ENCODE data around the gene MAP3K20.

The MAP3K20 gene

DNA sequence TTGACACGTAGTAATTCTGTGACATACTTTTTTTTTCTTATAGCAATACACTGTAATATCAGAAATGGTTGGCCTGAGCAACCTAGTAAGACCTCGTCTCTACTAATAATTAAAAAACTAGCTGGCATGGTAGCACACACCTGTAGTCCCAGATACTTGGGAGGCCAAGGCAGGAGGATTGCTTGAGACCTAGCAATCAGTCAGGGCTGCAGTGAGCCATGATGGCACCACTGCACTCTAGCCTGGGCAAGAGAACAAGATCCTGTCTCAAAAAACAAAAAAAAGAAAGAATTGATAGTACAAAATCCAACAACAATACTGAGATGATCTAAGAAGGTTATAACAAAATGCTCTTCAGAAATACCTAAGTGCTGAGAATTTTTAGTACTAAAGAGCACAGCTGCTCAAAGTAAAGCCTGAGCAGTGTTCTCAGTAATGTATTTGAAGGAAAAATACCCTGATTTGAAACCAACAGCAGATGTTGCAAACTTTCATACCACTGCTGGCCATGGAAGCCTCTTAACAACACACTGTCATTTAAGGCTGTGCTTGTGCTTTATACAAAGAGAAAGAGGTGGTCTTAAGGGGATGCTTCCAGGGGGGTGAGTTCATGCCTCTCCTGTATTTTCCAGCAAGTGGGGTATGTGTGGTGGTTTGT is 146.4 kb downstream of the MAP3K20 start:
- peaks cover 5 to 8% of the 10 kb centered on the region in 2 experiments for H3K4me1 ChIP-seq (ENCODE audit: control insufficient read depth in 1 of 2, insufficient read depth in 1 of 2, low read depth in 1 of 2, low read length in 1 of 2)
- H3K27ac ChIP-seq = no peak overlapping the region
- TF ChIP-seq, protein P1, sequence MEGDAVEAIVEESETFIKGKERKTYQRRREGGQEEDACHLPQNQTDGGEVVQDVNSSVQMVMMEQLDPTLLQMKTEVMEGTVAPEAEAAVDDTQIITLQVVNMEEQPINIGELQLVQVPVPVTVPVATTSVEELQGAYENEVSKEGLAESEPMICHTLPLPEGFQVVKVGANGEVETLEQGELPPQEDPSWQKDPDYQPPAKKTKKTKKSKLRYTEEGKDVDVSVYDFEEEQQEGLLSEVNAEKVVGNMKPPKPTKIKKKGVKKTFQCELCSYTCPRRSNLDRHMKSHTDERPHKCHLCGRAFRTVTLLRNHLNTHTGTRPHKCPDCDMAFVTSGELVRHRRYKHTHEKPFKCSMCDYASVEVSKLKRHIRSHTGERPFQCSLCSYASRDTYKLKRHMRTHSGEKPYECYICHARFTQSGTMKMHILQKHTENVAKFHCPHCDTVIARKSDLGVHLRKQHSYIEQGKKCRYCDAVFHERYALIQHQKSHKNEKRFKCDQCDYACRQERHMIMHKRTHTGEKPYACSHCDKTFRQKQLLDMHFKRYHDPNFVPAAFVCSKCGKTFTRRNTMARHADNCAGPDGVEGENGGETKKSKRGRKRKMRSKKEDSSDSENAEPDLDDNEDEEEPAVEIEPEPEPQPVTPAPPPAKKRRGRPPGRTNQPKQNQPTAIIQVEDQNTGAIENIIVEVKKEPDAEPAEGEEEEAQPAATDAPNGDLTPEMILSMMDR (IDR thresholded peaks at IDR 0.05) = no peak
- no peaks in the 10 kb centered on the region for H3K27me3 ChIP-seq
- H3K4me3 ChIP-seq (ENCODE audit: low read depth in 1 of 2, low read length in 1 of 2) = no peak overlapping the region
- no peaks in the 10 kb centered on the region for H3K9me3 ChIP-seq
- H3K36me3 ChIP-seq = no peaks in the 10 kb centered on the region

DNA sequence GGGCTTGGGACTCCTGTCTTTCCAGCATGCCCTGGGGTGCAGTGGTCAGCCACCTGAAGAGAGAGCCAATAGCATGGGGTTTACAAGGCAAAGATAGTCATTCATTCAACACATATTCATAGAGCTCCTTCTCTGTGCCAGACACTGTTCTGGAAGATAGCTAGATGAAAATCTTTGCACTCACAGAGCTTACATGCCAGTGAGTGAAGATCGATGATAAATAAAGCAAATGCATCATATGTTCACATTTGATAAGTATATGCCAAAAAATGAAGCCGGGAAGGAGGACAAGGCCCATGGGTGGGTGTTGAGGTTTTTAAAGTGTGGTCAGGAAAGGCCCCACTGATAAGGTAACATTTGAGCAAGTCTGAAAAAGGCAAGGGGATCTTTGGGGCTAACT is 148.2 kb downstream of the MAP3K20 start:
- H3K4me1 ChIP-seq (ENCODE audit: control insufficient read depth in 1 of 2, insufficient read depth in 1 of 2, low read depth in 1 of 2, low read length in 1 of 2) = peaks cover 1 to 5% of the 10 kb centered on the region in 2 experiments
- TF ChIP-seq, protein P1 (IDR thresholded peaks at IDR 0.05) = no peak
- H3K27me3 ChIP-seq = no peaks in the 10 kb centered on the region

DNA sequence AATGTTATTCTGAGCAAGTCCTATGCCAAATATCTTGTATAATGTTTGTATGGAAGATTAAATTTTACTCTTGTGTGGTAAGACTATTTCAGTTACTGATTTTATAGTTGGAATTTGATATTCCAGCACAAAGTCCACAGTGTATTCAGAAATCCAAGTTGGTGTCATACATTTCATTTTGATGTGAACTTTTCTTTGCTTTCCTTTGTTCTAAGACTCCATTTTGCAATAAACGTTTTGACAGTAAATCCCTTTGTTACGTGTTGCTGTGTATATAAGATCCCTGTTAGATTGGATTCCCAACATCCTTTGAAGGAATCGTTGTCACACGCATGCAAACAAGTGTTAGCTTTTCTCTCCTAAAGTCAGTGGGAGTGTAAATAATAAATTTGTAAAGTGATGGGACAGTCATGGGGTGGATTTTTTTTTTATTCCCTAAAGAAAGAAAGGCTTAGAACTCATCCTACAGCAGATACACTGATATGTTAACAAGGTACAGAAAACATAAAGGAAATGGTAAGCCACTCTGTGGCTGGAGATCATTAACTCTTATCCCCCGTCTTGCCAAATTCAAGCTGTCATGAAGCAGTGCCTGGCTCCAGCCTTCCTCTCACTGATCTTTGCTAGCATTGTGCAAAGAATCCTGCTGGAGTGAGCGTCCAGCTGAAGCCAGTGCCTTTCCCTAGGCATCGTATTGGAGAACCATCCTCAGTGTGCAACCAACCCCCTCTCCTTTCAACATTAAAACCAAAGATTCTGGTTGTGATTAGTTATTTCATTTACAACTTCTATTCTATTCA is 151.5 kb downstream of the MAP3K20 start:
- Histone ChIP-seq H3K4me3 (ENCODE audit: low read depth in 1 of 2, low read length in 1 of 2) (no peak overlapping the region), H3K27ac (no peak overlapping the region), H3K4me1 (ENCODE audit: control insufficient read depth in 1 of 2, insufficient read depth in 1 of 2, low read depth in 1 of 2, low read length in 1 of 2) (no peaks in the 10 kb centered on the region), H3K36me3 (no peaks in the 10 kb centered on the region), H3K9me3 (no peaks in the 10 kb centered on the region), H3K27me3 (no peaks in the 10 kb centered on the region)
- TF ChIP-seq, protein P1 (IDR thresholded peaks at IDR 0.05) = no peak

More for the DNA sequence above, 148.2 kb downstream of the MAP3K20 start:
- Histone ChIP-seq H3K4me3 (ENCODE audit: low read depth in 1 of 2, low read length in 1 of 2) (no peak overlapping the region), H3K9me3 (no peaks in the 10 kb centered on the region), H3K27ac (no peak overlapping the region), H3K36me3 (no peaks in the 10 kb centered on the region)

DNA sequence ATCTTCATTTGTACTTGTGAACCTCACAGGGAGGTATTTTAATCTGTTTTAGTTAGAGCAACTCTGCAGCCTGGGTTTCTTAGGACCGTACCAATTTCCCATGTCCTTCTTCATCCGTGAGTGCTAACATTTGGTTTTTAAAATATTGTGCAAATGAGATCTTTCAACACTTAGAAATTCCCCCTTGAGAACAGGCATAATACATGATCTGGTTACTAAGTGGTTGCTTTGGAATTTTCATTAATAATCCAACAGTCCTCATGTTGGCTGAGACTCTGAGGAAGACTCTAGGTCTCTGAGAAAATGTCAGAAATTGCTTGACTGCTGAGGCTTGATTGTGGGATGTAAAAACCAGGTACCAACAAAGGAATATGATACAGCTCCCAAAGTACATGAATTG is 153.4 kb downstream of the MAP3K20 start:
- Histone ChIP-seq H3K36me3 (no peaks in the 10 kb centered on the region), H3K4me1 (ENCODE audit: control insufficient read depth in 1 of 2, insufficient read depth in 1 of 2, low read depth in 1 of 2, low read length in 1 of 2) (no peaks in the 10 kb centered on the region), H3K9me3 (no peaks in the 10 kb centered on the region), H3K27ac (no peak overlapping the region), H3K4me3 (ENCODE audit: low read depth in 1 of 2, low read length in 1 of 2) (no peak overlapping the region), H3K27me3 (no peaks in the 10 kb centered on the region)
- TF ChIP-seq, protein P1 (IDR thresholded peaks at IDR 0.05) = no peak

DNA sequence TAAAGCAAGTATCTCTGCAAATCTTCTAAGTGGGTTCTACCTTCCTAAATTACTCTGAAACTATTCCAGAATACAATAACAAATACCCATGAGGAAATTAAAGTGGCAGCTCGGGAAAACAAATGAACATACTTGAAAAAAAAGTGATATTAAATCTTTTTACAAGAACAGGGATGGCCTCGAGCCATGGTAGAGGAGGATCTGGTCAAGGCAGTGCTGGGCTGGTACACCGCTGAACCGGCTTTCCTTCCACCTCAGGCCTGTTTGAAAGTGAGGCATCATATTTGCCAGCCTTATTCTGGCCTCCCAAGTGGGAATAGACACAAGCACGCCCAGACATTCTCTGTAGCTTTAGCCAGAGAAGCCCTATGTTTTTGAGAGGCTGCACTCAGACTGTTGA is 154.5 kb downstream of the MAP3K20 start:
- Histone ChIP-seq H3K4me1 (ENCODE audit: control insufficient read depth in 1 of 2, insufficient read depth in 1 of 2, low read depth in 1 of 2, low read length in 1 of 2) (no peaks in the 10 kb centered on the region), H3K27ac (no peak overlapping the region), H3K4me3 (ENCODE audit: low read depth in 1 of 2, low read length in 1 of 2) (no peak overlapping the region), H3K9me3 (no peaks in the 10 kb centered on the region), H3K27me3 (no peaks in the 10 kb centered on the region), H3K36me3 (no peaks in the 10 kb centered on the region)
- TF ChIP-seq, protein P1 (IDR thresholded peaks at IDR 0.05) = no peak

Data from neutrophil (primary cell).